GM18517 (cell line): ENCODE measurements around the gene PSEN2.

Experiments
- ATAC-seq: cut with Tn5 transposase; IDR thresholded peaks from one replicate; pipeline ENCODE4 v1.9.1; 2021; ENCODE audit warnings: mild to moderate bottlenecking, moderate library complexity; ENCODE audit not compliant: unreplicated experiment

Gene PSEN2

GRCh38 chr1:226884966-226885820 lies 14.8 kb downstream of the PSEN2 start:
- no peak for ATAC-seq

DNA sequence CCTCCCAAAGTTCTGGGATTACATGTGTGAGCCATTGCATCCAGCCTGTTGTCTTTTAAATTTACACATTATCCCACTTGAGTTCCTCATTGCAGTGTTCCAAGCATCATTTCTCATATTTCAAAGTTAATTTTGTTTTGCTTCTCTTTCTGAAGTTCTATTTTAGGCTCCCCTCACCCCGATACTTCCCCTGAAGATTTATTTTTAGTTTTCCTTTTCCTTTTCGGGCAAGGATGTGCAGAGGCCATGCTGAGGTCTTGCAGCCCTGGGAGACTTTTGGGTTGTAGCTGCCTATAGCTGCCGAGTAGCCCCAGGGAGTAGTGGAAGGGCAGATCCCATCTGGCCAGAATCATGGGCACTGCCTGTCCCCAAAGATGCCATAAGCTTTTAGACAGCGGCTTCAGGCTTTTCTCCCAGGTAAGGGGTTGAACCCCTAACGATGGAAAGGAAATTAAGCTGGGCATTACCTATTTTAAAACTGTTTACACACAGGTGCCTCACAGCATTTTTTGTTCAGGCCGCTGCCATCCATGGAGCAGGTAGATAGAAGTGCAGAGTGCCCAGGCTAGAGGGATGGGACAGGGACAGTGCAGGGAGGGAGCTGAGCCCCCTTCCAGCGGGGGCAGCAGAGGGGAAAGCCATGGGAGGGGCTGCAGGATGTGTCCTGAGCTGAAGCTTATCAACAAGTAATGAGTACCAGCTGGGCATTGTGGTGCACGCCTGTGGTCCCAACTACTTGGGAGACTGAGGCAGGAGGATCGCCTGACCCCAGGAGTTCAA lies 15.9 kb downstream of the PSEN2 start:
- no peak for ATAC-seq

DNA sequence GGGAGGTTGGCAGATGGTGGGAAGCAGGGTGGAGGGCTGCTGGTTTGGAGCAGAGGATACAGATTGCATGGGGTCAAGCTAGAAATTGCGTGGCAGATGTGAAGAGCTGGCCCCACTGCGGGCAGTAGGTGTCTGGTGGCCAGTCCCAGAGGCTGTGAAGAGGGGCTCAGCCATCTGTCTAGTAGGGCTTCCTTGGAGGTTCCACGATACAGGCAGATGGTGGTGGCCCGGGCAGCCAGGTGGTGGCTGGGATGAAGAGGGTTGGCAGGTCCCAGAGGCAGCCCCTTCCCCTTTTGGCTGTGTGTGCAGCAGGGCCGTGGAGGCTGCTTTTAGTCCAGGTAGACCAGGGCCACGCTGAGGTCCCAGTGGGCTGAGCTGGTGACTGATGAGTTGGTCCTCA lies 16.6 kb downstream of the PSEN2 start:
- ATAC-seq = no peak

- no peak for ATAC-seq
Observed at GRCh38 chr1:226888021-226888420, 17.6 kb downstream of the PSEN2 start.

DNA sequence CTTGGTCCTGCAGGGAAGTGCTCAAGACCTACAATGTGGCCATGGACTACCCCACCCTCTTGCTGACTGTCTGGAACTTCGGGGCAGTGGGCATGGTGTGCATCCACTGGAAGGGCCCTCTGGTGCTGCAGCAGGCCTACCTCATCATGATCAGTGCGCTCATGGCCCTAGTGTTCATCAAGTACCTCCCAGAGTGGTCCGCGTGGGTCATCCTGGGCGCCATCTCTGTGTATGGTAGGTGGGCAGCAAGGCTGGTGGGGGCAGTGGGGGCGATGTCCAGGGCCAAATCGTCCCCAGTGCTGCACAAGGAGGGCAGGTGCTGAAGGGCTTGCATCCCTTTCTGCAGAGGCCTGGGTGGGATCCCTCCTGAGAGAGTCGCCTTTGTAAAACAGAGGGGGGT lies 18.4 kb downstream of the PSEN2 start:
- no peak for ATAC-seq

DNA sequence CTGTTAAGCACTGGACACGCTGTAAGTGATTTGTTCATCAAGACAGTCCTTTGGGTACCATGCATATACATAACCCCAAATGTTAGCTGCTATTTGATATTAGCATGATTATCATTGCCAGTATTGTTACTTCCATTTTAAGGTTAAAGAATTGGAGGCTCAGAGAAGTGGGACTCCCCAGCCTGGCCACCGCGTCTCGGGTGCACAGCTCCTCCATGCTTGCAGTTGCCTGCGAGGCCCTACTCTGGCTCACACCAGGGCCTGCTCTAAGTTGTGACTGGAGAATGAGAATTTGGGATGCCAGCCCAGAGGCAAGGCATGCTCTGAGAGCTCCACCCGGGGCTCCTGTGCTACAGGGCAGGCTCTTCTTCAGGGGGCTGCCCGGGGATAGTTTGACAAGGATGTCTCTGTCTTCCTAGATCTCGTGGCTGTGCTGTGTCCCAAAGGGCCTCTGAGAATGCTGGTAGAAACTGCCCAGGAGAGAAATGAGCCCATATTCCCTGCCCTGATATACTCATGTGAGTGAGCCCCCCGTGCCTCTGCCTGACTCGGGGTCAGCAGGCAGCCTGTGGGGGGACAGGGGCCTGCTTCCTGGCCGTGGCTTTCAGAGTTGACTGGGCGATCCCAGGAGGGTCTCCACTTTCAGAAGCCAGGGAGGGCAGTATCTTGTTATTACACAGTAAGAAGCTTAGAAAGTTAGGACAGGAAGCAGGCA lies 19.4 kb downstream of the PSEN2 start:
- ATAC-seq = no peak

GRCh38 chr1:226890331-226891108 lies 20.1 kb downstream of the PSEN2 start:
- no peak for ATAC-seq

GRCh38 chr1:226891346-226891745 lies 20.9 kb downstream of the PSEN2 start:
- no peak for ATAC-seq

GRCh38 chr1:226891846-226892523 lies 21.6 kb downstream of the PSEN2 start:
- no peak for ATAC-seq

GRCh38 chr1:226892524-226892875 lies 22.1 kb downstream of the PSEN2 start:
- ATAC-seq = no peak

- no peak for ATAC-seq
Observed at GRCh38 chr1:226893936-226894335, 23.5 kb downstream of the PSEN2 start.

GRCh38 chr1:226894826-226895225 lies 24.4 kb downstream of the PSEN2 start:
- ATAC-seq = no peak

DNA sequence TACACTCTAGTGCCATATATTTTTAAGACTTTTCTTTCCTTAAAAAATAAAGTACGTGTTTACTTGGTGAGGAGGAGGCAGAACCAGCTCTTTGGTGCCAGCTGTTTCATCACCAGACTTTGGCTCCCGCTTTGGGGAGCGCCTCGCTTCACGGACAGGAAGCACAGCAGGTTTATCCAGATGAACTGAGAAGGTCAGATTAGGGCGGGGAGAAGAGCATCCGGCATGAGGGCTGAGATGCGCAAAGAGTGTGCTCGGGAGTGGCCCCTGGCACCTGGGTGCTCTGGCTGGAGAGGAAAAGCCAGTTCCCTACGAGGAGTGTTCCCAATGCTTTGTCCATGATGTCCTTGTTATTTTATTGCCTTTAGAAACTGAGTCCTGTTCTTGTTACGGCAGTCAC lies 25.2 kb downstream of the PSEN2 start:
- ATAC-seq = no peak

GRCh38 chr1:226898246-226898645 lies 27.8 kb downstream of the PSEN2 start:
- no peak for ATAC-seq

DNA sequence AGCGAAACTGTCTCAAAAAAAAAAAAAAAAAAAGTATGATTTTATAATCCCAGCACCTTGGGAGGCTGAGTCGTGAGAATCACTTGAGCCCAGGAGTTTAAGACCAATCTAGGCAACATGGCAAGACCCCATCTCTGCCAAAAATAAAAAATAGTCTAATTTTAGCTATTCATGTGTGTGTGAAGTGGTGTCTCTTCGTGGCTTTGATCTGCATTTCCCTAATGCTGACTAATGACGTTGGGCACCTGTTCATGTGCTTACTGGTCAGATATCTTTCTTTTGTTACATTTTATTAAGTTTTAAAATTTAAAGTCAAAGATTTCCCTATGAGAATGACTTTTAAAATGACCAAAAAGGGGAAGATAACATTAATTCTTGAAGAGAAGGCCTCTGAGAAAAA lies 31.0 kb downstream of the PSEN2 start:
- ATAC-seq = no peak

DNA sequence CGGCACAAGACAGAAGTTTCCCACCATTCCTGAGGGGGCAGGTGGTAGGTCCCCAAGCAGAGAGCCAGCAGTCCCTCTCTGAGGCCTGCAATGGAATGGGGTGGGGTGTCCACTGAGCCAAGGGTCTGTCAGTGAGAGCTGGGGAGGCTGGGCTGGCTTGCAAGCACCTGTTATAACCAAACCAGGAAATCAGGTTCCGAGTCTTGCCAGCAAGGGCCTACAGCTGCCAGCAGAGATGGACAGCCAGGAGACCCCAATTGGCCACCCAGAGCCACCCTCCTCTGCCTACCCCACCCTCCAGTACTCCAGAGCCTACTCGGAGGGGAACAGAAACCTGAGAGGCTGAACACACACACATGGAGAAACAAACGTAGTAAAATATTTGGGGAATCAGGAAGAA lies 32.2 kb downstream of the PSEN2 start:
- no peak for ATAC-seq

DNA sequence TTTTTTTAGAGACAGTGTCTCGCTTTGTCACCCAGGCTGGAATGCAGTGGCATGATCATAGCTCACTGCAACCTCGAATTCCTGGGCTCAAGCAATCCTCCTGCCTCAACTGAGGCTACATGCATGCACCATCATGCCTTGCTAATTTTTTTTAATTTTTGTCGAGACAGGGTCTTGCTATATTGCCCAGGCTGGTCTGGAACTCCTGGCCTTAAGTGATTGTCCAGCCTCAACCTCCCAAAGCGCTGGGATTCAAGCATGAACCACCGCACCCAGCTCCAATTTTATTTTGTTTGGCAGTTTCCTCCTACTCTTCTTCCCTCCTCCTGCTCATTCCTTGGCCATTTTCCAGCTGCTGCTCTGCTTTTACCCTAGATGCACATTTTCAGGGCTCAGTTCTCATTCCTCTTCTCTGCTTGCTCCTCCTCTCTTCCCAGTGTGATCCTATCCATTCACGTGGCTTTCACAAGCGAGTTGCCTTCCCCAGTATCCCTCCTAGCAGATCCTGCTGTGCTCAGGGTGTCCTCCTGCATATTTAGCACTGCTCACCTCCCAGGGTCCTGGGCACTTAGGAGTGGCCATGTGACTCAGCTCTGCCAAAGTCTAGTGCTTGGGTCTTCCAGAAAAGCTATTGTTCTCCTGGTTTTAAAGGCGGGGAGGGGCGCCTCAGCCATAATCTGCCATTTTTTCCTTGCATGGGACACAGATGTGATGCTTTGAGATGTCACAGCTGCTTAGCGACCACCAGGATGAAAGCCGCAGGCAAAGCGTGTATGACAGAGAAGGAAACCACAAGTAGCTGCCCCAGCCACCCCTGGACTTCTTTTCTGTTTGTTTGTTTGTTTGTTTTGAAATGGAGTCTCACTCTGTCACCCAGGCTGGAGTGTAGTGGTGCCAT lies 33.7 kb downstream of the PSEN2 start:
- ATAC-seq = no peak

DNA sequence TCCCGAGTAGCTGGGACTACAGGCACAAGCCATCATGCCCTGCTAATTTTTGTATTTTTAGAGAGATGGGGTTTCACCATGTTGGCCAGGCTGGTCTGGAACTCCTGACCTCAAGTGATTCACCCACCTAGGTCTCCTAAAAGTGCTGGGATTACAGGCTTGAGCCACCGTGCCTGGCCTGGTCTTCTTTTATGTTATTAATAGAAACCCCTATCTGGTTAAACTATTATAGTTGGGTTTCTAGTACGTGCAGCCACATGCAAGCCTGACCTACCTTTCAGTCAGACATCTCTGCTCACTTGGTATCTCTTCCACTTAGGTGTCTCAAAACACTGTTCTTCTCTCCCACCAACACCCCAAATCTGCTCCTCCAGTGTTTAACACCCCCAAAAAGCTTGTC lies 34.4 kb downstream of the PSEN2 start:
- ATAC-seq = no peak

GRCh38 chr1:226908419-226908818 lies 38.0 kb downstream of the PSEN2 start:
- ATAC-seq = no peak
